Endothelial cell (in vitro differentiated cells): ENCODE results near the gene SMIM43. TPM values are rescaled to one million over a fixed set of nuclear protein-coding genes. Genes with fewer than 3 reads are reported as not detected.

ENCODE experiments used
- DNase-seq: peaks from one replicate; pipeline ENCODE4 v3.0.0; 2021; ENCODE audit warnings: low spot score
- H3K27ac Mint-ChIP-seq: one replicate; pipeline ENCODE4 v1.8.0; 2021; ENCODE audit warnings: mixed read lengths, inconsistent platforms; ENCODE audit not compliant: unreplicated experiment
- H3K27me3 Mint-ChIP-seq: one replicate; pipeline ENCODE4 v1.8.0; 2021; ENCODE audit warnings: mild to moderate bottlenecking, moderate library complexity, mixed read lengths, inconsistent platforms; ENCODE audit not compliant: unreplicated experiment
- H3K36me3 Mint-ChIP-seq: one replicate; pipeline ENCODE4 v1.8.0; 2021; ENCODE audit warnings: mild to moderate bottlenecking, low read depth, mixed read lengths, inconsistent platforms; ENCODE audit not compliant: unreplicated experiment
- H3K4me1 Mint-ChIP-seq: one replicate; pipeline ENCODE4 v1.8.0; 2021; ENCODE audit warnings: mild to moderate bottlenecking, mixed read lengths, inconsistent platforms; ENCODE audit not compliant: unreplicated experiment
- H3K4me3 Mint-ChIP-seq: one replicate; pipeline ENCODE4 v1.8.0; 2021; ENCODE audit warnings: mild to moderate bottlenecking, mixed read lengths, inconsistent platforms; ENCODE audit not compliant: unreplicated experiment
- H3K9me3 Mint-ChIP-seq: one replicate; pipeline ENCODE4 v1.8.0; 2021; ENCODE audit warnings: mixed read lengths, inconsistent platforms; ENCODE audit not compliant: unreplicated experiment
- CTCF ChIP-seq: fragments of 200-600 bp; sonication (generic); IDR thresholded peaks from one replicate; pipeline ENCODE4 v1.5.0; 2021; ENCODE audit warnings: antibody characterized with exemption; ENCODE audit not compliant: unreplicated experiment
- total RNA-seq: library from RNA; stranded (reverse); fragmentation: NEBNext Ultra II Directional; extraction: Animal tissue kit (Norgen Biotek cat#: 25700); gene quantifications from one replicate; pipeline ENCODE4 v1.2.1, GENCODE V29; 2021; ENCODE audit not compliant: unreplicated experiment

The SMIM43 gene
- total RNA-seq, 1 donor from 2014 or later = 19.8 TPM

- no peak overlapping the region for H3K4me3 Mint-ChIP-seq
- peaks cover 1% of the 10 kb centered on the region for H3K27me3 Mint-ChIP-seq
- no peak for DNase-seq
- no peaks in the 10 kb centered on the region for H3K9me3 Mint-ChIP-seq
- H3K36me3 Mint-ChIP-seq = no peaks in the 10 kb centered on the region
- no peak overlapping the region for H3K27ac Mint-ChIP-seq
- TF ChIP-seq CTCF = no peak
- peaks cover 9% of the 10 kb centered on the region for H3K4me1 Mint-ChIP-seq
Observed at GRCh38 chr4:121712783-121713182, 52.2 kb downstream of the SMIM43 start.

- H3K27ac Mint-ChIP-seq = peak overlapping the region; percentile 21
- TF ChIP-seq CTCF = no peak
- peaks cover 9% of the 10 kb centered on the region for H3K4me1 Mint-ChIP-seq
- peaks cover 1% of the 10 kb centered on the region for H3K27me3 Mint-ChIP-seq
- no peaks in the 10 kb centered on the region for H3K9me3 Mint-ChIP-seq
- H3K4me3 Mint-ChIP-seq = no peak overlapping the region
- DNase-seq = no peak
- no peaks in the 10 kb centered on the region for H3K36me3 Mint-ChIP-seq
Observed at GRCh38 chr4:121712001-121712651, 52.8 kb downstream of the SMIM43 start.

GRCh38 chr4:121711263-121712000 lies 53.5 kb downstream of the SMIM43 start:
- Mint-ChIP-seq H3K27ac (peak overlapping the region; percentile 21), H3K4me3 (no peak overlapping the region), H3K9me3 (no peaks in the 10 kb centered on the region), H3K27me3 (peaks cover 3% of the 10 kb centered on the region), H3K36me3 (no peaks in the 10 kb centered on the region), H3K4me1 (peaks cover 9% of the 10 kb centered on the region)
- TF ChIP-seq CTCF = no peak
- peak; percentile 75 for DNase-seq

GRCh38 chr4:121709766-121710405 lies 55.1 kb downstream of the SMIM43 start:
- Mint-ChIP-seq H3K9me3 (no peaks in the 10 kb centered on the region), H3K27ac (no peak overlapping the region), H3K4me3 (no peak overlapping the region), H3K27me3 (peaks cover 4% of the 10 kb centered on the region), H3K4me1 (peaks cover 9% of the 10 kb centered on the region), H3K36me3 (no peaks in the 10 kb centered on the region)
- no peak for TF ChIP-seq CTCF
- no peak for DNase-seq

Other genes starting within 250 kb of the SMIM43 start
- 296 TPM for gene ANXA5, start 68.2 kb downstream of the SMIM43 start, total RNA-seq
- gene EXOSC9, start 36.2 kb upstream of the SMIM43 start, total RNA-seq = 29.3 TPM
- 11.4 TPM for gene CCNA2, start 58.7 kb upstream of the SMIM43 start, total RNA-seq
- gene BBS7, start 105.3 kb upstream of the SMIM43 start, total RNA-seq = 20.4 TPM
- 3.0 TPM for gene TRPC3, start 186.9 kb upstream of the SMIM43 start, total RNA-seq